Mesothelial cell of epicardium (in vitro differentiated cells): ENCODE data around the gene OR2H2. TPM values are rescaled to one million over a fixed set of nuclear protein-coding genes. Genes with fewer than 3 reads are reported as not detected.

Experiments
- DNase-seq, 2 experiments: peaks; one replicate each; pipeline ENCODE4 v3.0.0; 2021; ENCODE audit warnings: low spot score in 2 of 2; ENCODE audit not compliant: unreplicated experiment in 2 of 2
- H3K27ac Mint-ChIP-seq: 2 replicates; pipeline ENCODE4 v1.8.0; 2021; ENCODE audit warnings: mixed read lengths
- H3K27me3 Mint-ChIP-seq: 2 replicates; pipeline ENCODE4 v1.8.0; 2021; ENCODE audit warnings: low read depth, mixed read lengths
- H3K36me3 Mint-ChIP-seq: 2 replicates; pipeline ENCODE4 v1.8.0; 2021; ENCODE audit warnings: mixed read lengths
- H3K4me1 Mint-ChIP-seq: 2 replicates; pipeline ENCODE4 v1.8.0; 2021; ENCODE audit warnings: mixed read lengths
- H3K4me3 Mint-ChIP-seq: 2 replicates; pipeline ENCODE4 v1.8.0; 2021; ENCODE audit warnings: mild to moderate bottlenecking, moderate library complexity, mixed read lengths
- H3K9me3 Mint-ChIP-seq: 2 replicates; pipeline ENCODE4 v1.8.0; 2021; ENCODE audit warnings: mixed read lengths
- CTCF ChIP-seq: fragments of 200-600 bp; sonication (generic); IDR thresholded peaks from one replicate; pipeline ENCODE4 v1.5.0; 2021; ENCODE audit warnings: antibody characterized with exemption; ENCODE audit not compliant: unreplicated experiment
- total RNA-seq: library from RNA; stranded (reverse); gene quantifications from 3 replicates; pipeline ENCODE4 v1.2.1, GENCODE V29; 2021

OR2H2 gene
- total RNA-seq, 1 donor from 2014 or later: not detected

DNA sequence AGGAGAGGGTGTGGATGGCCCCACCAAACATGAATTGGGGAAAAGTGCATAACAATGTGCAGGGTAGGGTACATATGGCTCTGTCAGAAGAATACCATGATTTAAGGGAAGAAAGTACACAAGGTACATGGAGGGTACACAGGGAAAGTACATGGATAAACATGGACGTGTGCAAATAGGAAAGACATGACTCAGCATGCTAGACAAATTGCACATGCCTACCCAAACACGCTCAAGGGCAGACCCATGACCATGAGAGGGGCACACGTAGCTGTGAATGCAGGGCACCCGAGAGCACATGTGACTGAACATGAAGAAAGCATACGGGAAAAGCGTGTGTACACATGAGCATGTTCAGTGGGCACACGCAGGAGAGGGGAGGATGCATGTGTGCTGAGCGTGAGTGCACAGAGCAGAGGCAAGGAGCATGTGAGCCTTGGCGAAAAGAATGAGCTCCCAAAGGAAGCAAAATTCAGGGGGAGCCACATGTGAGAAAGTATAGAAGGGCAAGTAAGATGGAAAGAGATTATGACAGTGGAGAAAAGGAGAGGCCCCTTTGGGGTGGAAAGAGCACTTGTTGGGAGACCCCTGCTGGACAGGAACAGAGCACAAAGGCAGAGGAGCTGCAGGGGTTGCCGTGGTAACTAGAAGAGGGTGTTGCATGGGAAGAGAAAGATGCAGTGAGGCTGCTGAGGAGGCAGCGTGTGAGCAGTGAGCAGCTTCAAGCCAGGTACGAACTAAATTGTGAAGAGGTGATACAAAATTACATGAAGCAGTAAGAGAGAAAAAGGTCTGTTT, 17.8 kb downstream of the OR2H2 start:
- Mint-ChIP-seq H3K9me3 (no peaks in the 10 kb centered on the region), H3K27ac (no peak overlapping the region), H3K27me3 (no peaks in the 10 kb centered on the region), H3K4me3 (no peak overlapping the region), H3K36me3 (peaks cover 35% of the 10 kb centered on the region), H3K4me1 (peaks cover 6% of the 10 kb centered on the region)
- no peak for TF ChIP-seq CTCF
- no peak for DNase-seq

DNA sequence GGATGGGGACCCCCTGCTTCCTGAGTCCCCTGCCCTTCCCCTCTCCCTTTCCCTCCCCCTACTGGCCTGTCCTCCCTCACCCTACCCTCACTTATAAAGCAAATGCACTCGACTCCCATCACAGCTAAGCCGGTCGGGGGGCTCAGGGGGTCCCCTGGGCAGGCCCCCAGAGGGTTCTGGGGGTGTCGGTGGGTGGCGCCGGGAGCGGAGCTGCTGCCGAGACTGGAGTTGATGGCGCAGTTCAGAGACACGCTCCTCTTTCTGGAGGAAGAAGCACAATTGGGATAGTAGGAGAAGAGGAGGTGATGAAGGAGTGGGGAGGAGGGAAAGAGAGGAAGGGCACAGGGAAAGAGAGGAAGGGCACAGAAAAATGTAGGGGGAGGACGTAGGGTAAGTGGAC, 18.5 kb downstream of the OR2H2 start:
- no peak for DNase-seq
- peaks cover 40% of the 10 kb centered on the region for H3K36me3 Mint-ChIP-seq
- no peak overlapping the region for H3K27ac Mint-ChIP-seq
- H3K9me3 Mint-ChIP-seq: no peaks in the 10 kb centered on the region
- H3K4me3 Mint-ChIP-seq: no peak overlapping the region
- no peak for TF ChIP-seq CTCF
- no peaks in the 10 kb centered on the region for H3K27me3 Mint-ChIP-seq
- peaks cover 6% of the 10 kb centered on the region for H3K4me1 Mint-ChIP-seq

- H3K36me3 Mint-ChIP-seq: peaks cover 43% of the 10 kb centered on the region
- H3K9me3 Mint-ChIP-seq: no peaks in the 10 kb centered on the region
- peaks cover 6% of the 10 kb centered on the region for H3K4me1 Mint-ChIP-seq
- H3K4me3 Mint-ChIP-seq: no peak overlapping the region
- no peak overlapping the region for H3K27ac Mint-ChIP-seq
- H3K27me3 Mint-ChIP-seq: no peaks in the 10 kb centered on the region
- no peak for TF ChIP-seq CTCF
- DNase-seq: no peak
Measured at GRCh38 chr6:29603930-29604329, 19.0 kb downstream of the OR2H2 start.

DNA sequence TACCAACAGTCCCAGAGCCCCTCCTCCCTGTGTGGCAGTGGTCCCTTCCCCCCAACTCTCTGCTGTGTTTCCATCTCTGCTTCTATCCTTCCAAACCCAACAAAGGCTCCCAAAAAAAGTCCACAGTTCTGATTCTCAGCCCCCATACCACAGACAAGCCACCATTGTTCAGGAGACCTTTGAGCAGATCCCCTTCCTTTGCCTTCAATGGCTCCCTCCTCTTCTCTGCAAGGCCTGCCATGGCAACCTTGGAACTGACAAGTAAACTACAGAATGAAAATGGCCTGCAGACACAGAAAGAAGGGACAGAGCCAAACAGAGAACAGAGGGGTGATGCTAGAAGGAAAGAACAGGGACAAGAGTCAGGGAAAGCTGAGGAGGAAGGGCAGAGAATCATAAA, 23.2 kb downstream of the OR2H2 start:
- H3K27ac Mint-ChIP-seq: no peak overlapping the region
- H3K36me3 Mint-ChIP-seq: peaks cover 49% of the 10 kb centered on the region

GRCh38 chr6:29610540-29610939, 25.6 kb downstream of the OR2H2 start:
- no peak for TF ChIP-seq CTCF
- Mint-ChIP-seq H3K27ac (no peak overlapping the region), H3K4me1 (no peaks in the 10 kb centered on the region), H3K27me3 (no peaks in the 10 kb centered on the region), H3K36me3 (peaks cover 43% of the 10 kb centered on the region), H3K4me3 (no peak overlapping the region), H3K9me3 (no peaks in the 10 kb centered on the region)
- DNase-seq: no peak

More for the DNA sequence above, 23.2 kb downstream of the OR2H2 start:
- H3K4me3 Mint-ChIP-seq: no peak overlapping the region
- H3K27me3 Mint-ChIP-seq: no peaks in the 10 kb centered on the region
- no peaks in the 10 kb centered on the region for H3K9me3 Mint-ChIP-seq
- TF ChIP-seq CTCF: no peak
- DNase-seq: no peak
- H3K4me1 Mint-ChIP-seq: peaks cover under 1% of the 10 kb centered on the region
